ENCODE data around the gene TMC7.
"Not testable (repeated sequence)": the region's sequence is repeated elsewhere in the genome, so short reads cannot be mapped to it uniquely, and the experiment has no call there.

TMC7 gene

GRCh38 chr16:18984435-18985005 lies 786 bp downstream of the TMC7 start:
- H3K27me3 ChIP-seq (ENCODE audit: insufficient read depth, poor library complexity, severe bottlenecking) = peaks cover 17% of the 10 kb centered on the region
- no peak overlapping the region for H3K4me3 ChIP-seq (replicated peaks; ENCODE audit: insufficient read depth, low read length)
- no peak overlapping the region for H3K27ac ChIP-seq (replicated peaks)
- DNase-seq (ENCODE audit: low read depth in 1 of 2, low spot score in 1 of 2) = no peak
- TF ChIP-seq GABPA (IDR thresholded peaks at IDR 0.05; ENCODE audit: low read depth) (no peak), CTCF (IDR thresholded peaks at IDR 0.05; ENCODE audit: insufficient read depth, low read length) (no peak)

- H3K4me3 ChIP-seq (replicated peaks; ENCODE audit: insufficient read depth, low read length); H3K27ac ChIP-seq (replicated peaks); DNase-seq (ENCODE audit: low read depth in 1 of 2, low spot score in 1 of 2): not testable (repeated sequence)
- H3K27me3 ChIP-seq (ENCODE audit: insufficient read depth, poor library complexity, severe bottlenecking) = peaks cover 17% of the 10 kb centered on the region
Measured at GRCh38 chr16:18985256-18985655, 1.5 kb downstream of the TMC7 start.

DNA sequence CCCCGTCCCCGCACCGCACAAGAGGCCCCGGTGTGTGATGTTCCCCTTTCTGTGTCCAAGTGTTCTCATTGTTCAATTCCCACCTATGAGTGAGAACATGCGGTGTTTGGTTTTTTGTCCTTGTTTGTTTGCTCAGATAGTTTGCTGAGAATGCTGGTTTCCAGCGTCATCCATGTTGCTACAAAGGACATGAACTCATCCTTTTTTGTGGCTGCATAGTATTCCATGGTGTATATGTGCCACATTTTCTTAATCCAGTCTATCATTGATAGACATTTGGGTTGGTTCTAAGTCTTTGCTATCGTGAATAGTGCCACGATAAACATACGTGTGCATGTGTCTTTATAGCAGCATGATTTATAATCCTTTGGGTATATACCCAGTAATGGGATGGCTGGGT lies 8.0 kb downstream of the TMC7 start:
- DNase-seq (ENCODE audit: low read depth in 1 of 2, low spot score in 1 of 2); H3K27ac ChIP-seq (replicated peaks); H3K4me3 ChIP-seq (replicated peaks; ENCODE audit: insufficient read depth, low read length); H3K27me3 ChIP-seq (ENCODE audit: insufficient read depth, poor library complexity, severe bottlenecking): not testable (repeated sequence)

GRCh38 chr16:18993531-18993930 lies 9.8 kb downstream of the TMC7 start:
- H3K27me3 ChIP-seq (ENCODE audit: insufficient read depth, poor library complexity, severe bottlenecking); H3K4me3 ChIP-seq (replicated peaks; ENCODE audit: insufficient read depth, low read length); H3K27ac ChIP-seq (replicated peaks); DNase-seq (ENCODE audit: low read depth in 1 of 2, low spot score in 1 of 2): not testable (repeated sequence)

- not testable (repeated sequence) for DNase-seq (ENCODE audit: low read depth in 1 of 2, low spot score in 1 of 2); H3K27me3 ChIP-seq (ENCODE audit: insufficient read depth, poor library complexity, severe bottlenecking); H3K27ac ChIP-seq (replicated peaks)
Measured at GRCh38 chr16:18994181-18994580, 10.4 kb downstream of the TMC7 start.

GRCh38 chr16:18995406-18995805 lies 11.7 kb downstream of the TMC7 start:
- DNase-seq (ENCODE audit: low read depth in 1 of 2, low spot score in 1 of 2); H3K4me3 ChIP-seq (replicated peaks; ENCODE audit: insufficient read depth, low read length); H3K27ac ChIP-seq (replicated peaks); H3K27me3 ChIP-seq (ENCODE audit: insufficient read depth, poor library complexity, severe bottlenecking): not testable (repeated sequence)

More at GRCh38 chr16:18994181-18994580, 10.4 kb downstream of the TMC7 start:
- not testable (repeated sequence) for H3K4me3 ChIP-seq (replicated peaks; ENCODE audit: insufficient read depth, low read length)

- H3K4me3 ChIP-seq (replicated peaks; ENCODE audit: insufficient read depth, low read length); DNase-seq (ENCODE audit: low read depth in 1 of 2, low spot score in 1 of 2); H3K27ac ChIP-seq (replicated peaks); H3K27me3 ChIP-seq (ENCODE audit: insufficient read depth, poor library complexity, severe bottlenecking): not testable (repeated sequence)
Measured at GRCh38 chr16:18996536-18996935, 12.8 kb downstream of the TMC7 start.

GRCh38 chr16:18997001-18997400 lies 13.3 kb downstream of the TMC7 start:
- H3K4me3 ChIP-seq (replicated peaks; ENCODE audit: insufficient read depth, low read length); DNase-seq (ENCODE audit: low read depth in 1 of 2, low spot score in 1 of 2); H3K27me3 ChIP-seq (ENCODE audit: insufficient read depth, poor library complexity, severe bottlenecking); H3K27ac ChIP-seq (replicated peaks): not testable (repeated sequence)

DNA sequence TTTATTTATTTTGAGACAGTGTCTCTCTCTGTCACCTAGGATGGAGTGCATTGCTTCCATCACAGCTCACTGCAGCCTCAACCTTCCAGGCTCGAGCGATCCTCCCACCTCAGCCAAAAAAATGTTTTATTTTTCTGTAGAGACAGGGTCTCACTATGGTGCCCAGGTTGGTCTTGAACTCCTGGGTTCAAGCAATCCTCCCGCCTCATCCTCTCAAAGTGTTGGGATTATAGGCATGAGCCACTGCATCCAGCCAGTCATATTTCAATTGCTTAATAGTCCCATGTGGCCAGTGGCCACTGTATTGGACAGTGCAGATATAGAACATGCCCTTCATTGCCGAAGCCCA lies 15.3 kb downstream of the TMC7 start:
- DNase-seq (ENCODE audit: low read depth in 1 of 2, low spot score in 1 of 2) = no peak
- H3K4me3 ChIP-seq (replicated peaks; ENCODE audit: insufficient read depth, low read length) = no peak overlapping the region
- no peak overlapping the region for H3K27ac ChIP-seq (replicated peaks)
- H3K27me3 ChIP-seq (ENCODE audit: insufficient read depth, poor library complexity, severe bottlenecking) = no peaks in the 10 kb centered on the region
- no peak for TF ChIP-seq CTCF (IDR thresholded peaks at IDR 0.05; ENCODE audit: insufficient read depth, low read length)
- no peak for TF ChIP-seq SPI1 (IDR thresholded peaks at IDR 0.05; ENCODE audit: borderline replicate concordance, low read depth)
- TF ChIP-seq GABPA (IDR thresholded peaks at IDR 0.05; ENCODE audit: low read depth) = no peak
- TF ChIP-seq POLR2AphosphoS5 (IDR thresholded peaks at IDR 0.05; ENCODE audit: low read depth) = no peak
